ENCODE results near the gene TREM2. TPM values are rescaled to one million over a fixed set of nuclear protein-coding genes. Genes with fewer than 3 reads are reported as not detected.

TREM2 gene
- total RNA-seq, 1 donor from 2014 or later: 0.59 TPM

Other genes with a start within 250 kb of the TREM2 start
- gene UNC5CL, start 123.9 kb downstream of the TREM2 start, total RNA-seq: 0.20 TPM
- gene TSPO2, start 120.6 kb downstream of the TREM2 start, total RNA-seq: not detected
- 237 TPM for gene APOBEC2, start 109.9 kb downstream of the TREM2 start, total RNA-seq
- gene OARD1, start 90.8 kb downstream of the TREM2 start, total RNA-seq: 22.2 TPM
- 12.1 TPM for gene NFYA, start 90.1 kb downstream of the TREM2 start, total RNA-seq
- not detected for gene TREML1, start 8.8 kb downstream of the TREM2 start, total RNA-seq
- gene TREML2, start 38.0 kb upstream of the TREM2 start, total RNA-seq: not detected
- not detected for gene TREML4, start 65.2 kb upstream of the TREM2 start, total RNA-seq
- gene TREM1, start 123.6 kb upstream of the TREM2 start, total RNA-seq: 0.92 TPM
- not detected for gene NCR2, start 172.5 kb upstream of the TREM2 start, total RNA-seq

All from left ventricle myocardium superior (tissue), 1 donor.